ENCODE data around the gene MAST4.

GRCh38 chr5:67146574-67146973 lies 550.4 kb downstream of the MAST4 start:
- TF ChIP-seq CTCF (optimal IDR thresholded peaks at IDR 0.05 in 1 of 3, IDR thresholded peaks at IDR 0.05 in 1 of 3, conservative IDR thresholded peaks at IDR 0.05 in 1 of 3; ENCODE audit: extremely low read depth in 1 of 3, insufficient read depth in 2 of 3, low read length in 3 of 3) (no peak), EZH2 (IDR thresholded peaks at IDR 0.05; ENCODE audit: low read length) (no peak)

Measured in keratinocyte (primary cell).